ENCODE data around the gene NFAT5. TPM values are rescaled to one million over a fixed set of nuclear protein-coding genes. Genes with fewer than 3 reads are reported as not detected.

NFAT5 gene
- total RNA-seq, 1 experiment from 2014 or later: 21.0 TPM

- no peak overlapping the region for H3K4ac ChIP-seq (ENCODE audit: low read depth, low read length)
- no peak for DNase-seq
- no peak for TF ChIP-seq CTCF (conservative IDR thresholded peaks at IDR 0.05)
- no peak overlapping the region for H2BK5ac ChIP-seq (ENCODE audit: insufficient read length, low read length)
- H4K91ac ChIP-seq (ENCODE audit: insufficient read length, low read depth, low read length): no peak overlapping the region
- no peaks in the 10 kb centered on the region for H3K23me2 ChIP-seq (ENCODE audit: insufficient read length, low read depth, low read length, poor library complexity, severe bottlenecking)
- no peaks in the 10 kb centered on the region for H3K4me1 ChIP-seq (ENCODE audit: insufficient read depth, low read length)
- no peak overlapping the region for H2BK12ac ChIP-seq (ENCODE audit: insufficient read length, low read depth, low read length)
- H3K36me3 Mint-ChIP-seq (ENCODE audit: insufficient read depth in 1 of 3, low read depth in 3 of 3): peaks cover 10 to 42% (median 21%) of the 10 kb centered on the region in 3 experiments; a peak in 6 of 7 replicates
- H3K9me3 Mint-ChIP-seq: no peaks in the 10 kb centered on the region
- H3K27me3 ChIP-seq (ENCODE audit: insufficient read depth, low read length): no peaks in the 10 kb centered on the region
- no peak overlapping the region for H2BK20ac ChIP-seq (ENCODE audit: low read depth, low read length, poor library complexity, severe bottlenecking)
- no peak overlapping the region for H3K27ac Mint-ChIP-seq
- H3T11ph ChIP-seq (ENCODE audit: low read length): no peak overlapping the region
- no peak overlapping the region for H3K9ac ChIP-seq (ENCODE audit: extremely low read depth, insufficient read length, low read length)
- no peaks in the 10 kb centered on the region for H3K9me3 ChIP-seq (ENCODE audit: control insufficient read depth, low read depth, low read length)
- H4K20me1 ChIP-seq (ENCODE audit: control insufficient read depth, insufficient read depth, insufficient read length): no peaks in the 10 kb centered on the region
- H2AFZ ChIP-seq (ENCODE audit: low read length): no peak overlapping the region
- no peak overlapping the region for H2AK5ac ChIP-seq (ENCODE audit: insufficient read length, low read length)
- no peak overlapping the region for H3K4me2 ChIP-seq (ENCODE audit: insufficient read depth, insufficient read length, low read length)
- no peak overlapping the region for H3K14ac ChIP-seq (ENCODE audit: insufficient read depth, low read length)
- no peak overlapping the region for H2BK15ac ChIP-seq (ENCODE audit: low read depth, low read length)
- no peak overlapping the region for H3K56ac ChIP-seq (ENCODE audit: insufficient read length, low read depth, low read length)
- no peaks in the 10 kb centered on the region for H3K4me1 Mint-ChIP-seq
- H3K23ac ChIP-seq (ENCODE audit: insufficient read length, low read depth, low read length): no peak overlapping the region
- no peaks in the 10 kb centered on the region for H3K79me1 ChIP-seq (ENCODE audit: insufficient read depth, low read depth, low read length, poor library complexity, severe bottlenecking)
- no peak overlapping the region for H3K18ac ChIP-seq (ENCODE audit: insufficient read length, low read depth, low read length)
- no peaks in the 10 kb centered on the region for H3K27me3 Mint-ChIP-seq (ENCODE audit: low read depth)
- H3K27ac ChIP-seq (ENCODE audit: insufficient read length, low read depth, low read length): no peak overlapping the region
- no peak overlapping the region for H3K4me3 Mint-ChIP-seq
- no peaks in the 10 kb centered on the region for H3K79me2 ChIP-seq (ENCODE audit: insufficient read depth, low read length)
- no peak overlapping the region for H4K8ac ChIP-seq (replicated peaks; ENCODE audit: insufficient read length, low read depth, low read length)
- H4K5ac ChIP-seq (ENCODE audit: insufficient read length, low read depth, low read length): no peak overlapping the region
- no peak overlapping the region for H2BK120ac ChIP-seq (ENCODE audit: low read depth, low read length, poor library complexity, severe bottlenecking)
These were observed 114.6 kb downstream of the NFAT5 start for GRCh38 chr16:69680358-69680757.

All from H9 (cell line).